ENCODE data around the gene MANEA. TPM values are rescaled to one million over a fixed set of nuclear protein-coding genes. Genes with fewer than 3 reads are reported as not detected.

MANEA gene
- polyA plus RNA-seq, 1 experiment: 17.3 TPM

- no peaks in the 10 kb centered on the region for H3K9me3 ChIP-seq (ENCODE audit: control insufficient read depth, insufficient read depth, low read length)
- TF ChIP-seq, protein P1, sequence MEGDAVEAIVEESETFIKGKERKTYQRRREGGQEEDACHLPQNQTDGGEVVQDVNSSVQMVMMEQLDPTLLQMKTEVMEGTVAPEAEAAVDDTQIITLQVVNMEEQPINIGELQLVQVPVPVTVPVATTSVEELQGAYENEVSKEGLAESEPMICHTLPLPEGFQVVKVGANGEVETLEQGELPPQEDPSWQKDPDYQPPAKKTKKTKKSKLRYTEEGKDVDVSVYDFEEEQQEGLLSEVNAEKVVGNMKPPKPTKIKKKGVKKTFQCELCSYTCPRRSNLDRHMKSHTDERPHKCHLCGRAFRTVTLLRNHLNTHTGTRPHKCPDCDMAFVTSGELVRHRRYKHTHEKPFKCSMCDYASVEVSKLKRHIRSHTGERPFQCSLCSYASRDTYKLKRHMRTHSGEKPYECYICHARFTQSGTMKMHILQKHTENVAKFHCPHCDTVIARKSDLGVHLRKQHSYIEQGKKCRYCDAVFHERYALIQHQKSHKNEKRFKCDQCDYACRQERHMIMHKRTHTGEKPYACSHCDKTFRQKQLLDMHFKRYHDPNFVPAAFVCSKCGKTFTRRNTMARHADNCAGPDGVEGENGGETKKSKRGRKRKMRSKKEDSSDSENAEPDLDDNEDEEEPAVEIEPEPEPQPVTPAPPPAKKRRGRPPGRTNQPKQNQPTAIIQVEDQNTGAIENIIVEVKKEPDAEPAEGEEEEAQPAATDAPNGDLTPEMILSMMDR (IDR thresholded peaks at IDR 0.05; ENCODE audit: low read depth, low read length): no peak
- no peak for DNase-seq (ENCODE audit: low read depth, low spot score)
- H3K27me3 ChIP-seq (ENCODE audit: control insufficient read depth, insufficient read depth, low read length): no peaks in the 10 kb centered on the region
- no peak overlapping the region for H3K4me3 ChIP-seq (ENCODE audit: low read depth, low read length)
- CTCF ChIA-PET: no interaction called here
- H3K27ac ChIP-seq (ENCODE audit: low read depth, low read length): no peak overlapping the region
- POLR2A ChIA-PET: no interaction called here
Measured at GRCh38 chr6:95658886-95659285, 81.6 kb downstream of the MANEA start.

Data from AG04450 (cell line).